Liver (tissue), 3 donors: ENCODE results near the gene ATAD3A.

Experiments
- CTCF ChIP-seq: fragments of 150-350 bp; IDR thresholded peaks from 2 replicates; pipeline ENCODE4 v1.5.1; 2017; ENCODE audit warnings: improper control_type of control experiment, low read depth, low read length; ENCODE audit not compliant: missing input control
- EGR1 ChIP-seq, 2 donors: IDR thresholded peaks; 2 replicates each; pipeline ENCODE4 v1.6.1; 2016 to 2018; ENCODE audit warnings: antibody characterized with exemption in 2 of 2, low read depth in 2 of 2
- FOXA1 ChIP-seq: IDR thresholded peaks from 2 replicates; pipeline ENCODE4 v1.6.1; 2016; ENCODE audit warnings: antibody characterized with exemption
- GABPA ChIP-seq, 2 donors: IDR thresholded peaks in 1 of 2; conservative IDR thresholded peaks in 1 of 2; 2 replicates each; pipeline ENCODE4 v1.6.1; 2016; ENCODE audit warnings: antibody characterized with exemption in 2 of 2, mild to moderate bottlenecking in 1 of 2, moderate library complexity in 1 of 2
- HNF4G ChIP-seq: IDR thresholded peaks from 2 replicates; pipeline ENCODE4 v1.6.1; 2016; ENCODE audit warnings: antibody characterized with exemption
- MAX ChIP-seq: IDR thresholded peaks from 2 replicates; pipeline ENCODE4 v1.6.1; 2016; ENCODE audit warnings: antibody characterized with exemption
- REST ChIP-seq: IDR thresholded peaks from 2 replicates; pipeline ENCODE4 v1.6.1; 2016; ENCODE audit warnings: antibody characterized with exemption, mild to moderate bottlenecking
- SP1 ChIP-seq: IDR thresholded peaks from 2 replicates; pipeline ENCODE4 v1.6.1; 2018; ENCODE audit warnings: antibody characterized with exemption, mild to moderate bottlenecking
- TAF1 ChIP-seq: conservative IDR thresholded peaks from 2 replicates; pipeline ENCODE4 v1.6.1; 2016; ENCODE audit warnings: antibody characterized with exemption, mild to moderate bottlenecking
- YY1 ChIP-seq: IDR thresholded peaks from 2 replicates; pipeline ENCODE4 v1.6.1; 2016; ENCODE audit warnings: antibody characterized with exemption, mild to moderate bottlenecking
- ZBTB33 ChIP-seq: IDR thresholded peaks from 2 replicates; pipeline ENCODE4 v1.6.1; 2016; ENCODE audit warnings: antibody characterized with exemption
- donor health status: healthy.
- donor health status: healthy.

- TF ChIP-seq CTCF (no peak), ZBTB33 (no peak), YY1 (no peak), HNF4G (no peak), SP1 (no peak), MAX (no peak), GABPA (IDR thresholded peaks at IDR 0.05 in 1 of 2, conservative IDR thresholded peaks at IDR 0.05 in 1 of 2) (no peak), REST (no peak), TAF1 (no peak), FOXA1 (no peak), EGR1 (IDR thresholded peaks at IDR 0.05; ENCODE audit: low read depth in 2 of 2) (no peak)
Measured at GRCh38 chr1:1529936-1530335, 18.0 kb downstream of the ATAD3A start.
